IPS-18a (cell line): ENCODE measurements around the gene SLC9A9.

Source experiments
- H3K27ac ChIP-seq: one replicate; pipeline ENCODE4 v1.5.1; 2013; ENCODE audit warnings: low read length
- H3K27me3 ChIP-seq: one replicate; pipeline ENCODE4 v1.6.1; 2013; ENCODE audit warnings: mild to moderate bottlenecking, low read length; ENCODE audit not compliant: control insufficient read depth, insufficient read depth
- H3K36me3 ChIP-seq: one replicate; pipeline ENCODE4 v1.6.1; 2013; ENCODE audit warnings: low read depth, low read length; ENCODE audit not compliant: control insufficient read depth
- H3K4me1 ChIP-seq: one replicate; pipeline ENCODE4 v1.6.1; 2013; ENCODE audit warnings: low read depth, low read length; ENCODE audit not compliant: control insufficient read depth
- H3K4me3 ChIP-seq: one replicate; pipeline ENCODE4 v1.5.1; 2013; ENCODE audit warnings: low read length
- H3K9ac ChIP-seq: one replicate; pipeline ENCODE4 v1.6.1; 2013; ENCODE audit warnings: mild to moderate bottlenecking, low read length, moderate library complexity
- H3K9me3 ChIP-seq: one replicate; pipeline ENCODE4 v1.6.1; 2013; ENCODE audit warnings: low read depth, low read length; ENCODE audit not compliant: control insufficient read depth

Gene SLC9A9

DNA sequence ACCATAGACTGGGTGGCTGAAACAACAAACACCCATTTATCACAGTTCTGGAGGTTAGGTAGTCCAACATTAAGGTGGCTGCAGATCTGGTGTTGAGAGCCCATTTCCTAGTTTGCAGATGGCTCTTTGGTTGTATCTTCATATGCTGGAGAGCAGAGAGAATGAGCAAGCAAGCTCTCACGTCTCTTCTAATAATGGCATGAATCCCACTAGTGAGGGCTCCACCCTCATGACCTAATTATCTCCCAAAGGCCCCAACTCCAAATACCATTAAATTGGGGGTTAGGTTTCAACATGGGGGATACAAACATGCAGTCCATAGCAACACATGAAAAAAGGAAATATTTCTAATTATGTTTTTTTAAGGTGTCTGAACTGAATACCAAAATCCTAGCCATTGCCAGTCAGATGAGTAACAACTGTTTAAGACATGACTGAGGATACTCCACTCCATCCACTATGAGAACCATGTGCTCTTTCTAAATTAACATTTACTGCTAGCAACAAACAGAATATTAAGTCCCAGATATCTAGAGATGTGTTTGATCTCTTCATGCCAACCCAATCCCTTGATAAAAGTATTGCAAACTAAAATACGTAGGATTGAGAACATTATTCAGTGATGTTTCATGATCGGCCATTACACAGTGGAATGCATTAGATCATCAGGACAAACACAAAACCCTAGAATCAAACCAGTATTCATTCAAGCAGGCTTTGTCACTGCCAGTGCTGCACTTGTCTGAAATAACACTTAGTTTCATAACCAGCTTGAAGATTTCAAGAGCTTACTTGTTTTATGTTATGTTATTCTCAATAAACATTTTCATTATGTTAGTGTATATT is 340.3 kb downstream of the SLC9A9 start:
- no peaks in the 10 kb centered on the region for H3K9me3 ChIP-seq
- no peaks in the 10 kb centered on the region for H3K4me1 ChIP-seq
- H3K4me3 ChIP-seq: no peak overlapping the region
- no peaks in the 10 kb centered on the region for H3K27me3 ChIP-seq
- no peak overlapping the region for H3K27ac ChIP-seq
- no peaks in the 10 kb centered on the region for H3K36me3 ChIP-seq
- no peak overlapping the region for H3K9ac ChIP-seq

DNA sequence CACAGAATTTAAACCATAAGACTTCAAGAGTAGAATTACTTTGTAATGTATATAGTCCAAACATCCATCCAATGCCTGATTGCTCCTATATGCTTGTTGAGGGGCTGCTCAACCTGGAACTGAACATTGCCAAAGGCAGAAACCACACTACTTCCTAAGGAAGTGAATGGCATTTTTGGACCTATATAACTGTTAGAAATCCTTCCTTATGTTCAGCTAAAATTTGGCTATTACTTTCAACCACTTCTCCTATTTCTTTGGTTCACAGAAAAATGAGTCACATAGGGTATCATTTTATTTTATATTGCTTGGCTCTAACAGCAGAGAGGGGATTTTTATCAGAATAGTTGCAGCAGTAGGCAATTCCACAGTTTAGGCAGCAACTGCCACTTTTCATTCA is 342.1 kb downstream of the SLC9A9 start:
- peaks cover 9% of the 10 kb centered on the region for H3K4me1 ChIP-seq
- H3K9ac ChIP-seq: no peak overlapping the region
- no peak overlapping the region for H3K27ac ChIP-seq
- no peaks in the 10 kb centered on the region for H3K27me3 ChIP-seq
- no peaks in the 10 kb centered on the region for H3K9me3 ChIP-seq
- H3K4me3 ChIP-seq: no peak overlapping the region
- no peaks in the 10 kb centered on the region for H3K36me3 ChIP-seq

DNA sequence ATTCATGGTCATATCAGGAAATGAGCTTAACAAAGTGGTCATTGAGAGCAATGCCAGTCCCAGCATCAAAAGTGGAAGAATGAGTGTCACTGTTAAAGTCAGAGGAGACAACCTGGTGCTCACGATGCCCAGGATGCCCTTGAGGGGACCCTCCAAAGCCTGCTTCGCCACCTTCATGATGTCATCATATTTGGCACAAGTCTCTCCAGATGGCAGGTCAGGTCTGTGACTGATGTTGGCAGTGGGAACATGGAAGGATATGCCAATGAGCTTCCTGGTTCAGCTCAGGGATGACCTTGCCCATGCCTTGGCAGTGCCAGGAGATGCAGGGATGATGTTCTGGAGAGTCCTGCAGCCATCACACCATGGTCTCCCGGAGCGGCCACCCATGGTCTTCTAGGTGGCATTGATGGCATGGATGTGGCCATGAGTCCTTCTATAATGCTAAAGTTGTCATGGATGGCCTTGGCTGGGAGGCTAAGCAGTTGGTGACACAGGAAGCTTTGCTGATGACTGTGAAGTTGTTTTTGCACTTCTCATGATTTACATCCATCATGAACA is 344.9 kb downstream of the SLC9A9 start:
- Histone ChIP-seq H3K4me1 (peaks cover 9% of the 10 kb centered on the region), H3K9me3 (no peaks in the 10 kb centered on the region), H3K36me3 (no peaks in the 10 kb centered on the region), H3K27ac (no peak overlapping the region), H3K9ac (no peak overlapping the region), H3K27me3 (no peaks in the 10 kb centered on the region), H3K4me3 (no peak overlapping the region)

DNA sequence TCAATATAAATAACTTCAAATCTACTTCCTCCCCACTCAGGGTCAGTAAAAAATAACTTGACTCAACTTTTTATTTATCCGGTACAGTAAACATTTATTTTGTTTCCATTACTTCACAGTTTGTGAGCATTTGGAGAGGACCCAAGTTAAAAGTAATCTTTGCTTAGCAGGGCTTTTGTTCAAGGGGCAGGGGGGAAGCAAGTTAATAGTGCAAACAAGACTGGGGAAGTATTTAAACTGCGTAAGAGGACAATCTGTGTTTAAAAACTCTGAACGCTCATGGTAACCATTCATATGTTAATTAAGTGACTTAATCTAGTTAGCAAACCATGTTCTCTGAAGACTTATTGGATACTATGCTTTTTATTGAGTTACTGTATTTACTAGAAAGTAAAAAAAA is 346.2 kb downstream of the SLC9A9 start:
- Histone ChIP-seq H3K27ac (no peak overlapping the region), H3K9me3 (no peaks in the 10 kb centered on the region), H3K4me1 (peaks cover 9% of the 10 kb centered on the region), H3K9ac (no peak overlapping the region), H3K4me3 (no peak overlapping the region), H3K36me3 (no peaks in the 10 kb centered on the region), H3K27me3 (no peaks in the 10 kb centered on the region)

DNA sequence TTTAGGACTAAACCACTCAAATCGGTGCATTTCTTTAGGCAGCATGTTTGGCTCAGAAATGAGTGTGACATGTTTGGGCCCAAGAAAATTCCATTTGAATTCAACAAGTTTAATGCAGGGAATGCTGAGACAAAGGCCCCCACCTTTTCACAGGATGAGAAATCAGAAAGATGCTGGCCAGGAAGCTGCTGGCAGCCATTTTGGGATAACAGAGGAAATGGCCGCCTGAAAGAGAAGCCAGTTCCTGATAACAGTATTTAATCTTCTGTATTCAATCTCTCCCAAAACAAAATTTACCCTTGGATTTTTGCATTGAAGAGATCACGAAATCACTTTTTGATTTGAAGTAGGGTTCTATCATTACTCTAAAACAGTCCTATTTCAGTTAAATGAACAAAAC is 350.9 kb downstream of the SLC9A9 start:
- no peak overlapping the region for H3K27ac ChIP-seq

DNA sequence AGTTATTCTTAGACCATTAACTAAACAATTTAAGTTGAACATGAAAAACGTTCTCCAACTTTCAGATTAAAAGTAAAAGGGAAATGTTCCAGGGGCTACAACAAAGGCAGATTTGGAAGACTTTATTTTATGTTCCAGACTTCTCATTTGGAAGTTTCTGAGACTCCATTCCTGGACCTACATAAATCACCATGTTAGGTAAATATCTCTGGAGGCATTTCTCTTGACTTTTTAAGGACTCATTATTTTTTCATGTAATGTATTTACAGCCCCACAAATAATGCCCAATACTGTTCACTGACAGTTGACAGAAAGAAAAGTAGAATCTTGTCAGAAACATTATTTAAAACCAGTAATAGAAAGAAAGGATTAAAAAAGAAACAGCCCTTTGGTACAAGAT is 352.1 kb downstream of the SLC9A9 start:
- Histone ChIP-seq H3K4me3 (no peak overlapping the region), H3K27me3 (no peaks in the 10 kb centered on the region), H3K27ac (no peak overlapping the region), H3K4me1 (no peaks in the 10 kb centered on the region), H3K9me3 (no peaks in the 10 kb centered on the region), H3K36me3 (no peaks in the 10 kb centered on the region), H3K9ac (no peak overlapping the region)

More for the DNA sequence above, 350.9 kb downstream of the SLC9A9 start:
- Histone ChIP-seq H3K9ac (no peak overlapping the region), H3K36me3 (no peaks in the 10 kb centered on the region), H3K27me3 (no peaks in the 10 kb centered on the region), H3K4me3 (no peak overlapping the region), H3K4me1 (peaks cover 9% of the 10 kb centered on the region), H3K9me3 (no peaks in the 10 kb centered on the region)

DNA sequence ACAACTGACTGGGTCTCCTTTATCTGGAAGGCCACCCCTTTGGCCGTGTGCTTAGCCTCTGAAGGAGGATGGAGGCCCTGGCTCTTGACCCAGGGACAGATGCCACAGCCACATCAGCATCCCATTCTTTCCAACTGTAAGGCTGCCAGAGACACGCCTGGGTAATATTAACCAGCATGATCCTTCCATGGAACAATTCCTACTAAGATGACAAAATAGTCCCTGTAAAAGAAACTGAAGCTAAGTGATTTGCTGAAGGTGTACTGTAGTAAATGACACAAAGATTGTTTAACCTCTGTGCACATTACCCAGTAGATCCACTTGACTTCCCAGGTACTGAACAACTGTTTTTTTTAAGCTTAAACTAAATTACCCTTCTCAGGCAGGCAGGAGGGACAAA is 352.7 kb downstream of the SLC9A9 start:
- no peak overlapping the region for H3K4me3 ChIP-seq
- no peaks in the 10 kb centered on the region for H3K9me3 ChIP-seq
- H3K9ac ChIP-seq: no peak overlapping the region
- H3K27ac ChIP-seq: no peak overlapping the region
- H3K4me1 ChIP-seq: no peaks in the 10 kb centered on the region
- H3K27me3 ChIP-seq: no peaks in the 10 kb centered on the region
- H3K36me3 ChIP-seq: no peaks in the 10 kb centered on the region

DNA sequence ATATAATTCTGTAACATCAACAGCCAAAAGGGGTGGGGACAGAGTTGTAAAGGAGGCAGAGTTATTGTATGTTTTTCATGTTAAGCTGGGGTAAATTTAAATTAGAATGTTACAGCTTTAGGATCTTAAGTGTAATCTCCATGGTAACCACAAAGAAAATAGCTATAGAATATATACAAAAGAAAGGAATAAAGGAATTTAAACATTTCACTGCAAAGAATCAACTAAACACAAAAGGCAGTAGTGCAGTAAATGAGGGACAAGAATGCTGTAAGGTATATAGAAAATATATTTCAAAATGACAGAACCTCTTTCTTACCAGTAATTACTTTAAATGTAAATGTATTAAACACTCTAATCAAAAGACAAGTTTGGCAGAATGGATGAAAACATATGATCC is 361.7 kb downstream of the SLC9A9 start:
- H3K27ac ChIP-seq: no peak overlapping the region
- H3K4me1 ChIP-seq: peaks cover 4% of the 10 kb centered on the region
- no peaks in the 10 kb centered on the region for H3K9me3 ChIP-seq
- no peaks in the 10 kb centered on the region for H3K27me3 ChIP-seq
- H3K4me3 ChIP-seq: no peak overlapping the region
- H3K36me3 ChIP-seq: no peaks in the 10 kb centered on the region
- no peak overlapping the region for H3K9ac ChIP-seq

DNA sequence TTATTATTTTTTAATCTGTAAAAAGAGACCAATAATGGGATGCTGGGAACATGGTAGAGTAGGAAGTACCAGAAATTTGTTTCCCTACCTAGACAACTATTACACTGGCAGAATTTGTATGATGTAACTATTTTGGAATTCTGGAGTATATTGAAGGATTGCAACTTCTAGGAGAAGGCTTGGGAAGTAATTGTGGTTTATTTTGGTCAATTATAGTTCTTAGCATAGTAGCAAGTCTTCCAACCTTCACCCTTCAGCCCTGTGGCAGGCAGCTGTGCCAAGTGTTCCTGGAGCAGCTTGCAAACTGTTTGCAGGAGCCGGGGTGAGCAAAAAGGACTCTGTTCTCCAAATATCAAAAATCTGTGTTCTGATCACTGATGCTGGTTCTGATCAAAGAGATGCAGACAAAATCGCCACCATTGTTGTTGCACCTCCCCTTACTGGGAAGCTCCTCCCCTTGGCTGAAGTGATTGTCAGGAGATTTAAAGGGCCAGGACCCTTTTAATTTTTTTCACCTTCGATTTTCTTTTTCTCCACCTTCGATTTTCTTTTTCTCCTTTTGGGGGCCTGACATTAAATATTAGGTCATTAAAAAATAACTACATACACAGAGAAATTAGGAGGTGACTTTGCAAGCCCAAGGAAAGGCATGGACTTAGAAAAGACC is 363.3 kb downstream of the SLC9A9 start:
- Histone ChIP-seq H3K36me3 (no peaks in the 10 kb centered on the region), H3K4me3 (no peak overlapping the region), H3K27me3 (no peaks in the 10 kb centered on the region), H3K4me1 (peaks cover 4% of the 10 kb centered on the region), H3K9me3 (no peaks in the 10 kb centered on the region), H3K27ac (no peak overlapping the region), H3K9ac (no peak overlapping the region)

DNA sequence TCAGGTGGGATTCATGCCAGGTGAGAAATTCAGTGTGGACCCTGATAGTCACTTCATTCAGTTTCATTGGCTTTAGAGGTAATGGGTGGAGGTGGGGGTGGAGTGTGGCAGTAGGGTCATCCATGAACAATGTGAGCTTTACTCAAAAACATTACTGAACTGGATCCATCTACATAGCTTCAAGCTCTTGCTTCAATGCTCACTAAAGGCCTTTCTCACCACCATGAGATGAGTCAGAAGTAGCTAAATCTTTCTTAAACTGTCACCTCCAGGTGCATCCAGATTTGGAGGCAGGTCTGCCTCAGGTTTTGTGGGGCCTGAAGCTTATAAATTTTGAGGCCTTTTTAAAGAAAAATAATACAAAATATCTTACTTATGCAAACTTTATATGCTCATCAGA is 365.1 kb downstream of the SLC9A9 start:
- no peaks in the 10 kb centered on the region for H3K9me3 ChIP-seq
- no peak overlapping the region for H3K4me3 ChIP-seq
- H3K36me3 ChIP-seq: no peaks in the 10 kb centered on the region
- H3K27me3 ChIP-seq: no peaks in the 10 kb centered on the region
- no peak overlapping the region for H3K27ac ChIP-seq
- peaks cover 5% of the 10 kb centered on the region for H3K4me1 ChIP-seq
- no peak overlapping the region for H3K9ac ChIP-seq

DNA sequence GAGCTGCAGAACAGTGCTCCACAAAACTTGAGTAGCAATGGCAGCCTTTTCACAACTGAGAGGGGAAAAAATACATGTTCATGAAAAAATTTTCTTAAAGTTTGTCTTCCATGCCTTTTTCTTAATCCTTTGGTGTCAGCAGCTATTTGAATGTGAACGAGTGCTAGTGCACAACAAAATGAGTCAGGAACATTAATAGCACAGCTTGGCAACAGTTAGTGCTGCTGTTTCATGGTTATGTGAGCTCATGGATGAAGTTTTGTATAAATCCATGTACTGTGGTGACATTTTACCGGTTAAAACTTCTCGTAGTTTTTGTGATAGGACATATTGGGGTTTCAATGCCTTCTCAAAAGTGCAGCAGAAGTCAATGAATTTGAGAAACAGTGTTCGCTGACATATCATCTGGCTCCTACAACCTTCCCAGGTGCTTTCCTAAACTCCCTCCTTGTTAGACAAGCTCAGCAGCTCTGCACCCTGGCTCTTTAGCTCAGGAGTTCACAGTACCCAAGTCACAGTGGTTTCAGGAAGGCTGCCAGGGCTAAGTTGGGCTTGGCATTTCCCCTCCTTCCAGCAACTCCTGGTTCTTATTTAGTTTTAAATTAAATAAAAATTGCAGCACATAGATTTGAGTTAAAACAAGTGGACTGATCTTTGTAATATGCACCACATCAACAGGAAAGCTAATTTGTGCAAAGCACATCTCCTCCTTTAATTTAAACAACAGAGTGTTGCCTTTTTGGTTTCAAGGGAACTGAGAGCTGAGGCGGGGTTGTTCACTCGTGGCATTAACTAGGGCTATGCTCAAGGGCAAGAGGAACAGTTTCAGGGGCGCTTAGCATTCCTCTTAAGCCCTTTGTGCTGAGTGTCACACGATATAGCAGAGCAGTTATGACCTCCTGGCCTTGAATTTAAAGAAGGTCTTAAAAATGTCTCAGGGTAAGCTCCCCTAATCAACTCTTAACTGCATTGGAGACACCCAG is 365.9 kb downstream of the SLC9A9 start:
- Histone ChIP-seq H3K36me3 (no peaks in the 10 kb centered on the region), H3K9me3 (no peaks in the 10 kb centered on the region), H3K4me1 (peaks cover 12% of the 10 kb centered on the region), H3K9ac (no peak overlapping the region), H3K27ac (no peak overlapping the region), H3K4me3 (no peak overlapping the region), H3K27me3 (no peaks in the 10 kb centered on the region)
